ENCODE results near the gene NDUFS7. TPM values are rescaled to one million over a fixed set of nuclear protein-coding genes. Genes with fewer than 3 reads are reported as not detected.

Gene NDUFS7
- 34.9 and 91.4 TPM in 2 replicates for total RNA-seq

GRCh38 chr19:1383312-1384084, at the start of gene NDUFS7:
NDUFS7 (plus strand) TSS chr19:1383907; CDS start chr19:1383927, 20 bp downstream.

GRCh38 chr19:1401138-1401888, 17.6 kb downstream of the NDUFS7 start, which contains the start of gene GAMT:
GAMT (minus strand) TSS chr19:1401542; CDS start chr19:1401476, 66 bp downstream.

DNA sequence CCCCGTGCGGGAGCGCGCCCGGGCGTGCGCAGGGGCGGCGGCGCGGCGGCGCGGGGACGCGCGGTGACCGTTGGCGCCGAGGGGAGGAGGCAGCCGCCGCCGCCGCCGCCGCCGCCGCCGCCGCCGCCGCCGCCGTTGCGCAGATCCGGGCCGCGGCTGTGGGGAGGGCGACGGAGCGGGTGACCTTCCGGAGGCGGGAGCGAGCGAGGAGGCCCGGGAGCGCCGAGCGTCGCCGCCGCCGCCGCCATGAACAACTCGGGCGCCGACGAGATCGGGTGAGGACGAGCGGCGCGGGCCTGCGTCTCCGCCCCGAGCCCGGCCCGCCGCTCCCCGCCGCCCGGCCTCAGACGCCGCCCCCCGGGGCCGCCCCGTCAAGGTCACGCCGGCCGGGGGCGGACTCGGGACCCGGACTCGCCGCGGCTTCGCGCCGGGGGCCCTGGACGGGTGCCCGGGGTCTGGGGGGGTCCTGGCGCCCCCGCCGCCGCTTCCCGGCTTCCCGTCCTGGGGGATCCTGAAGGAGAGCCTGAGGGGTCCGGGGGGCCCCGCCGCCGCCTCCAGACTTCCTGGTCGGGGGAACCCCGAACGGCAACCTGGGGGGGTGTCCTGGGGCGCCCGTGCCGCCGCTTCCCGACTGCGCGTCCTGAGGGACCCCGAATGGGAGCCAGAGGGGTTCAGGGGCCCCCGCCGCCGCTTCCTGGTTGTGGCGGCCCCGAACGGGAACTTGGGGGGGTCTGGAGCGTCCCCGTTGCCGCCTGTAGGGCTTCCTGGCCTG, 24.0 kb downstream of the NDUFS7 start, which contains the start of gene DAZAP1:
Gene DAZAP1 (plus strand): TSS at position 59 of the 772 bp plus-strand sequence. CDS start 188 bp downstream, at position 247.

DNA sequence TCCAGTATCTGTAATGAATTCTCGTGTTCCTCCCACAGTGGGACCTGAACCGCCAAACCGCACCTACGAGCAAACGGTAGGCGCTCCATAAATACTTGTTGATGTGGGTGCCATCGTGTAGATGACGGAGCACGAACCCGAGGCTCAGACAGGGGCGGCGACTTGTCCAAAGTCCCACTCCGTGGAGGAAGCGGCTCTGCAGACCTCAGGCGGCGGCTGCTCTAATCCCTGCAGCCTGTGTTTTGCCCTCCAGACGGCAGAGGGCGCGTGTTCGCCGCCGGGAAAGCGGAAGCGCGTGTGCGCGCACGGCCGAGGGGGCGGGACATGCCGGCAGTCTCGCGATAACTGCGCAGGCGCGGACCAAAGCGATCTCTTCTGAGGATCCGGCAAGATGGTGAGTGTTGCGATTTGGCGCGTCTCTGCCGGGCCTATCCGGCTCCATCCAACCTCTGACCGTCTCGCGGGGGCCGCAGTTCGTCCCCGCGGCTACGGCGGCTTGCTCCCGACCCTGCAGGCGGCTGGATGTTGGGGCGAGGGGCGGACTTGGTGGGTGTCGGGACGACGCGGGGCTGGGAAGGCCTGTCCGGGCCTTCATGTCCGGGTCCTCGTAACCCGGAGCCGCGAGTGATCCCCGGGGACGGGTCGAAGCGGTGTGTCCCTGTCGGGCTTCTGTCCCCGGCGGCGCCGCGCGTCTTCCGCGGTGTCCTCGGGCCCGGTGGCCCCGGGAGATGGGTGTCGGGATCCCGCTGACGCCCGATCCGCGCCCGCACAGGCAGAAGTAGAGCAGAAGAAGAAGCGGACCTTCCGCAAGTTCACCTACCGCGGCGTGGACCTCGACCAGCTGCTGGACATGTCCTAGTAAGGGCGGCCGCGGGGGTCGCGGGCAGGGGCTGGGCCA, 54.6 kb downstream of the NDUFS7 start, which contains the start of gene RPS15:
Gene RPS15 (plus strand): TSS at position 362 of the 898 bp plus-strand sequence. CDS start 30 bp downstream, at position 392.

Other genes with a start within 250 kb of the NDUFS7 start
- gene SBNO2, start 209.6 kb upstream of the NDUFS7 start, total RNA-seq = 42.0 and 42.2 TPM in 2 replicates
- gene STK11, start 178.1 kb upstream of the NDUFS7 start, total RNA-seq = 61.2 and 76.1 TPM in 2 replicates
- 1.6 and 3.5 TPM in 2 replicates for gene CBARP, start 145.9 kb upstream of the NDUFS7 start, total RNA-seq
- gene ATP5F1D, start 142.2 kb upstream of the NDUFS7 start, total RNA-seq = 22.0 and 23.4 TPM in 2 replicates
- 22.0 and 27.9 TPM in 2 replicates for gene MIDN, start 135.3 kb upstream of the NDUFS7 start, total RNA-seq
- 223 and 337 TPM in 2 replicates for gene CIRBP, start 114.6 kb upstream of the NDUFS7 start, total RNA-seq
- 22.0 and 46.3 TPM in 2 replicates for gene FAM174C, start 108.4 kb upstream of the NDUFS7 start, total RNA-seq
- gene EFNA2, start 98.0 kb upstream of the NDUFS7 start, total RNA-seq = 0.39 TPM in 1 of 2 replicates, not detected in the other
- 13.3 and 15.5 TPM in 2 replicates for gene GAMT, start 17.6 kb downstream of the NDUFS7 start, total RNA-seq
- gene DAZAP1, start 23.7 kb downstream of the NDUFS7 start, total RNA-seq = 27.1 and 58.3 TPM in 2 replicates
- 534 and 674 TPM in 2 replicates for gene RPS15, start 54.5 kb downstream of the NDUFS7 start, total RNA-seq
- 0.22 and 0.39 TPM in 2 replicates for gene APC2, start 66.2 kb downstream of the NDUFS7 start, total RNA-seq
- 30.1 and 36.9 TPM in 2 replicates for gene C19orf25, start 95.3 kb downstream of the NDUFS7 start, total RNA-seq
- 2.5 and 3.1 TPM in 2 replicates for gene PCSK4, start 106.4 kb downstream of the NDUFS7 start, total RNA-seq
- 5.1 and 7.9 TPM in 2 replicates for gene REEP6, start 107.3 kb downstream of the NDUFS7 start, total RNA-seq
- 40.8 and 55.7 TPM in 2 replicates for gene ADAMTSL5, start 129.1 kb downstream of the NDUFS7 start, total RNA-seq
- not detected in 2 replicates for gene PLK5, start 140.2 kb downstream of the NDUFS7 start, total RNA-seq
- 80.5 and 91.2 TPM in 2 replicates for gene MEX3D, start 184.4 kb downstream of the NDUFS7 start, total RNA-seq
- 67.5 and 121 TPM in 2 replicates for gene MBD3, start 209.0 kb downstream of the NDUFS7 start, total RNA-seq
- gene UQCR11, start 221.6 kb downstream of the NDUFS7 start, total RNA-seq = 37.4 and 43.6 TPM in 2 replicates

All from placental epithelial cell (primary cell).